PFSK-1 (cell line): ENCODE measurements around the gene GALNT10.

Experiments used
- FOXP2 ChIP-seq: optimal IDR thresholded peaks from 2 replicates; pipeline ENCODE3; 2011; ENCODE audit warnings: borderline replicate concordance, control low read depth, inconsistent platforms; ENCODE audit not compliant: insufficient read depth; ENCODE audit errors: extremely low read length, extremely low read depth
- POLR2AphosphoS5 ChIP-seq: IDR thresholded peaks from 2 replicates; pipeline ENCODE4 v1.6.1; 2012; ENCODE audit warnings: low read depth, mild to moderate bottlenecking, control low read depth, low read length, moderate library complexity
- SIN3A ChIP-seq: IDR thresholded peaks from 2 replicates; pipeline ENCODE4 v1.6.1; 2012; ENCODE audit warnings: mild to moderate bottlenecking, low read length, moderate library complexity, borderline replicate concordance; ENCODE audit not compliant: insufficient read depth
- TAF1 ChIP-seq: IDR thresholded peaks from 2 replicates; pipeline ENCODE4 v1.6.1; 2012; ENCODE audit warnings: low read length, control low read depth, borderline replicate concordance; ENCODE audit not compliant: insufficient read depth
- TF ChIP-seq, protein P1 (sequence below), 2 experiments: IDR thresholded peaks; 2 replicates each; pipeline versions ENCODE4 v1.6.1 to v1.8.0; 2011 to 2012; ENCODE audit warnings: low read depth in 2 of 2, low read length in 2 of 2, control low read depth in 1 of 2, inconsistent platforms in 1 of 2, mild to moderate bottlenecking in 1 of 2, moderate library complexity in 1 of 2; ENCODE audit not compliant: insufficient read depth in 1 of 2

The GALNT10 gene

GRCh38 chr5:154248691-154249090 is 58.2 kb downstream of the GALNT10 start:
- TF ChIP-seq, protein P1, sequence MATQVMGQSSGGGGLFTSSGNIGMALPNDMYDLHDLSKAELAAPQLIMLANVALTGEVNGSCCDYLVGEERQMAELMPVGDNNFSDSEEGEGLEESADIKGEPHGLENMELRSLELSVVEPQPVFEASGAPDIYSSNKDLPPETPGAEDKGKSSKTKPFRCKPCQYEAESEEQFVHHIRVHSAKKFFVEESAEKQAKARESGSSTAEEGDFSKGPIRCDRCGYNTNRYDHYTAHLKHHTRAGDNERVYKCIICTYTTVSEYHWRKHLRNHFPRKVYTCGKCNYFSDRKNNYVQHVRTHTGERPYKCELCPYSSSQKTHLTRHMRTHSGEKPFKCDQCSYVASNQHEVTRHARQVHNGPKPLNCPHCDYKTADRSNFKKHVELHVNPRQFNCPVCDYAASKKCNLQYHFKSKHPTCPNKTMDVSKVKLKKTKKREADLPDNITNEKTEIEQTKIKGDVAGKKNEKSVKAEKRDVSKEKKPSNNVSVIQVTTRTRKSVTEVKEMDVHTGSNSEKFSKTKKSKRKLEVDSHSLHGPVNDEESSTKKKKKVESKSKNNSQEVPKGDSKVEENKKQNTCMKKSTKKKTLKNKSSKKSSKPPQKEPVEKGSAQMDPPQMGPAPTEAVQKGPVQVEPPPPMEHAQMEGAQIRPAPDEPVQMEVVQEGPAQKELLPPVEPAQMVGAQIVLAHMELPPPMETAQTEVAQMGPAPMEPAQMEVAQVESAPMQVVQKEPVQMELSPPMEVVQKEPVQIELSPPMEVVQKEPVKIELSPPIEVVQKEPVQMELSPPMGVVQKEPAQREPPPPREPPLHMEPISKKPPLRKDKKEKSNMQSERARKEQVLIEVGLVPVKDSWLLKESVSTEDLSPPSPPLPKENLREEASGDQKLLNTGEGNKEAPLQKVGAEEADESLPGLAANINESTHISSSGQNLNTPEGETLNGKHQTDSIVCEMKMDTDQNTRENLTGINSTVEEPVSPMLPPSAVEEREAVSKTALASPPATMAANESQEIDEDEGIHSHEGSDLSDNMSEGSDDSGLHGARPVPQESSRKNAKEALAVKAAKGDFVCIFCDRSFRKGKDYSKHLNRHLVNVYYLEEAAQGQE (IDR thresholded peaks at IDR 0.05; ENCODE audit: insufficient read depth in 1 of 2, low read depth in 2 of 2, low read length in 2 of 2), result no peak

DNA sequence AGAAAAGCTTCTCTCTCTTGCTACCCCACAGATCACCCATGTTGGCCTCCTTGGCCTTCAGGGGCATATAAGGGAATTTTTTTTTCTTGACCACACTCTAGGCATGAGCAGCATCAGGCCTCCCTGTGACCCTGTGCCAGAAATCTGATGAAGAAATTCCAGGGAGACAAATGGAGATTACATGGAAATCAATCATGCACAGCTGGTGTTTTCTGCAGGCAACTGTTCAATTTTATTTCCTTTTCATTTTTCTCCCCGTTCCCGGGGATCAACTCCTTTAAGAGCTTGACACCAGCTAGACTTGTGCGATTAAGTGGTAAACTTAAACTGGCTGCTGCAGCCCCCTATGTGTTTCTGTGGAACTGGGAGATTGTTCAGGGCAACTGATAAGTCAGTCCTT is 59.3 kb downstream of the GALNT10 start:
- TF ChIP-seq TAF1 (no peak), SIN3A (no peak), POLR2AphosphoS5 (no peak), FOXP2 (no peak)
- TF ChIP-seq, protein P1 (IDR thresholded peaks at IDR 0.05; ENCODE audit: insufficient read depth in 1 of 2, low read depth in 2 of 2, low read length in 2 of 2), result no peak

GRCh38 chr5:154251529-154251928 is 61.0 kb downstream of the GALNT10 start:
- TF ChIP-seq, protein P1 (IDR thresholded peaks at IDR 0.05; ENCODE audit: insufficient read depth in 1 of 2, low read depth in 2 of 2, low read length in 2 of 2), result no peak
- no peak for TF ChIP-seq POLR2AphosphoS5
- TF ChIP-seq SIN3A, result no peak
- no peak for TF ChIP-seq FOXP2
- TF ChIP-seq TAF1, result no peak

- TF ChIP-seq TAF1, result no peak
- no peak for TF ChIP-seq FOXP2
- TF ChIP-seq SIN3A, result no peak
- TF ChIP-seq, protein P1 (IDR thresholded peaks at IDR 0.05; ENCODE audit: insufficient read depth in 1 of 2, low read depth in 2 of 2, low read length in 2 of 2), result no peak
- no peak for TF ChIP-seq POLR2AphosphoS5
These were observed 63.3 kb downstream of the GALNT10 start for GRCh38 chr5:154253807-154254206.

- TF ChIP-seq TAF1 (no peak), SIN3A (no peak), FOXP2 (no peak), POLR2AphosphoS5 (no peak)
- TF ChIP-seq, protein P1 (IDR thresholded peaks at IDR 0.05; ENCODE audit: insufficient read depth in 1 of 2, low read depth in 2 of 2, low read length in 2 of 2), result no peak
These were observed 64.4 kb downstream of the GALNT10 start for GRCh38 chr5:154254896-154255295.
